ENCODE data around the gene BRD9.
"Not testable (repeated sequence)": the region's sequence is repeated elsewhere in the genome, so short reads cannot be mapped to it uniquely, and the experiment has no call there.

Gene BRD9

DNA sequence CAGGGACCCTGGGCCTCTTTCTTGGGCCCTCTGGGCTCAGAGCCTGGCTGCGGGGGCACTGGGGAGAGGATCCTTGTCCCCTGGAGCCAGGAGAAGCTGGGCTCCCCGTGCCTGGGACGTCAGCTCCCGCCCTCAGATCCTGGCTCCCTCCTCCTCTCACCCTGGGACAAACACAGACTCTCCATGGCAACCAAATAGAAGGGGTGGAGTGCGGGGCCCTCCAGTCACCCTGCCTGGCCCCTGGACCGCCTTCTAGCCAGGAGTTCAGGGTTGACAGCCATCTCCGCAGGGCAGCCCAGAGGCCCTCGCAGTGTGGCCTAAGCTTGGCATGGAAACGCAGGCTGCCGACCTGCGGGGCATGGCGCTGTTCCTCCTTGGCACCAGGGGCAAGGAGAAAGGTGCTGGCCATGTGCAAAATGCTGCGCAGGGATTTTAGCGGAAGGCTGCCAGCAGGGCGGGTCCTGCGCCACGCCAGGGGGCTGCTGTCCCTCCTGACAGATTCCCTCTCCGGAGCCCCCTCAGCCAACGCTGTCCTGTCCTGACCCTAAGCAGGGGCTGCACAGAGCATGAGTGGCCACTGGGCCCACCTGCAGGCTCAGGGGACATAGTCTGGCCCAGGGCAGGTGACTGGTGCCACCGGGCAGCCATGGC, 42.8 kb downstream of the BRD9 start:
- H3K4me3 ChIP-seq (ENCODE audit: low read depth in 1 of 2, low read length in 1 of 2) = no peak overlapping the region

GRCh38 chr5:848671-849111, 43.9 kb downstream of the BRD9 start:
- Histone ChIP-seq H3K36me3 (no peaks in the 10 kb centered on the region), H3K27ac (no peak overlapping the region), H3K4me1 (ENCODE audit: control insufficient read depth in 1 of 2, insufficient read depth in 1 of 2, low read depth in 1 of 2, low read length in 1 of 2) (no peaks in the 10 kb centered on the region), H3K4me3 (ENCODE audit: low read depth in 1 of 2, low read length in 1 of 2) (no peak overlapping the region), H3K9me3 (no peaks in the 10 kb centered on the region), H3K27me3 (no peaks in the 10 kb centered on the region)
- no peak for TF ChIP-seq CTCF (IDR thresholded peaks at IDR 0.05)

More for the DNA sequence above, 42.8 kb downstream of the BRD9 start:
- H3K36me3 ChIP-seq = no peaks in the 10 kb centered on the region
- no peaks in the 10 kb centered on the region for H3K4me1 ChIP-seq (ENCODE audit: control insufficient read depth in 1 of 2, insufficient read depth in 1 of 2, low read depth in 1 of 2, low read length in 1 of 2)
- no peak for TF ChIP-seq CTCF (IDR thresholded peaks at IDR 0.05)
- H3K27me3 ChIP-seq = no peaks in the 10 kb centered on the region
- no peaks in the 10 kb centered on the region for H3K9me3 ChIP-seq
- H3K27ac ChIP-seq = no peak overlapping the region

GRCh38 chr5:847736-848135, 44.9 kb downstream of the BRD9 start:
- not testable (repeated sequence) for H3K27me3 ChIP-seq; H3K36me3 ChIP-seq; H3K9me3 ChIP-seq; H3K27ac ChIP-seq; H3K4me3 ChIP-seq (ENCODE audit: low read depth in 1 of 2, low read length in 1 of 2); H3K4me1 ChIP-seq (ENCODE audit: control insufficient read depth in 1 of 2, insufficient read depth in 1 of 2, low read depth in 1 of 2, low read length in 1 of 2)

DNA sequence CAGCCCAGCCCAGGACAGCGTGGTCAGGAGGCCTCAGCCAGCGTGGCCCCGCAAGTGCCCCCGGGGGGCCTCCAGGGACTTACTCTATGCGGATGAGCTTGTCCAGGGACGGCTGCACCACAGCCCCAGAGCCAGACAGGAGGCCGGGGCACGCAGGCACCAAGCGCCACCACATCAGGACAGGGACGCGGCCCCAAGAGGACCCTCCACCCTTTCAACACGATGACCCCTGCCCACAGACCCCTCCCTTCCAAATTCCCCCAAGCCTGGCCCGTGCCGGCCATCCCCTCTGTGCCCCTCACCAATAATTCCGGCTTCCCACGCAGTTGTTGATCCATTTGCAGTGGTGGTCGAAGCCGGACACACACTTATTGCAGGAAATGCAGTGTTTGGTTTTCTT, 45.4 kb downstream of the BRD9 start:
- not testable (repeated sequence) for H3K27ac ChIP-seq; H3K4me3 ChIP-seq (ENCODE audit: low read depth in 1 of 2, low read length in 1 of 2); H3K36me3 ChIP-seq; H3K9me3 ChIP-seq; H3K27me3 ChIP-seq; H3K4me1 ChIP-seq (ENCODE audit: control insufficient read depth in 1 of 2, insufficient read depth in 1 of 2, low read depth in 1 of 2, low read length in 1 of 2)

DNA sequence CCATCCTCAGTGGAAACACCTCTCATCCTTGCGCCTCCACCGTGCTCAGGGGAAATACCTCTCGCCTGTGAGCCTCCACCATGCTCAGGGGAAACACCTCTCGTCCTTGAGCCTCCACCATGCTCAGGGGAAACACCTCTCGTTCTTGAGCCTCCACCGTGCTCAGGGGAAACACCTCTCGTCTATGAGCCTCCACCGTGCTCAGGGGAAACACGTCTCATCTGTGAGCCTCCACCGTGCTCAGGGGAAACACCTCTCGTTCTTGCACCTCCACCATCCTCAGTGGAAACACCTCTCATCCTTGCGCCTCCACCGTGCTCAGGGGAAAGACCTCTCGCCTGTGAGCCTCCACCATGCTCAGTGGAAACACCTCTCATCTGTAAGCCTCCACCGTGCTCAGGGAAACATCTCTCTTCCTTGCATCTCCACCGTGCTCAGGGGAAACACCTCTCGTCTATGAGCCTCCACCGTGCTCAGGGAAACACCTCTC, 46.0 kb downstream of the BRD9 start:
- not testable (repeated sequence) for H3K4me3 ChIP-seq (ENCODE audit: low read depth in 1 of 2, low read length in 1 of 2); H3K4me1 ChIP-seq (ENCODE audit: control insufficient read depth in 1 of 2, insufficient read depth in 1 of 2, low read depth in 1 of 2, low read length in 1 of 2); H3K27me3 ChIP-seq; H3K27ac ChIP-seq; H3K9me3 ChIP-seq; H3K36me3 ChIP-seq

GRCh38 chr5:845676-846601, 46.7 kb downstream of the BRD9 start:
- not testable (repeated sequence) for H3K27me3 ChIP-seq; H3K36me3 ChIP-seq; H3K9me3 ChIP-seq; H3K4me3 ChIP-seq (ENCODE audit: low read depth in 1 of 2, low read length in 1 of 2); H3K4me1 ChIP-seq (ENCODE audit: control insufficient read depth in 1 of 2, insufficient read depth in 1 of 2, low read depth in 1 of 2, low read length in 1 of 2); H3K27ac ChIP-seq

DNA sequence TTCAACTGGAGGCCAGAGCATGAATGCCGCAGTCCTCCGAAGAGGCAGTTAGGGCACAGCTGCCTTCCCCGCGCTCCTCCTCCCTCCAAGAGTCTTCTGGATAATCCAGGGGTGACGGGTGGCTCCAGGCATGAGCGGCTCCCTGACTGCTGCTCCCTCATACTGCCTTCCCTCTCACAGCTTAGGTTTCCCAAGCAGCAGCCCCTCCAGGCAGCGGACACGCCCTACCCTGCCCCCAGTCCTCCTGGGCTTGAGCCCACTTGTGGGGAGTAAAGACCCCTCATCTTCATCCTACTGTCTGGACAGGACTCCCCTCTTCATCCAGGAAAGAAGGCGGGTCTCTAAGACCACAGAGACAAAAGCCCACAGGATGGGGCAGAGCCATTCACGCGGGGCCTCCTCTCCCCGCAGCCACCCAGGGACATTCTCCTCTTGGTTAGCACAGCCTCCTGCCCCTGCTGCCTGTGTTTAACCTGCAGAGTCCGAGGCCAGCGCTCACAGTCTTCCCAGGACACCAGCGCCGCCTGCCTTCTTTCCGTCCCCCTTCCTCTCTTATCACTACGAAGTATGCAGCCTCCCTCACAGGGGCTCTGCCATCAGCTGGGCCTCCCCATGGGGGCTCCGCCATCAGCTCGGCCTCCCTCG, 47.4 kb downstream of the BRD9 start:
- H3K36me3 ChIP-seq; H3K9me3 ChIP-seq; H3K4me3 ChIP-seq (ENCODE audit: low read depth in 1 of 2, low read length in 1 of 2); H3K27me3 ChIP-seq; H3K4me1 ChIP-seq (ENCODE audit: control insufficient read depth in 1 of 2, insufficient read depth in 1 of 2, low read depth in 1 of 2, low read length in 1 of 2); H3K27ac ChIP-seq: not testable (repeated sequence)

DNA sequence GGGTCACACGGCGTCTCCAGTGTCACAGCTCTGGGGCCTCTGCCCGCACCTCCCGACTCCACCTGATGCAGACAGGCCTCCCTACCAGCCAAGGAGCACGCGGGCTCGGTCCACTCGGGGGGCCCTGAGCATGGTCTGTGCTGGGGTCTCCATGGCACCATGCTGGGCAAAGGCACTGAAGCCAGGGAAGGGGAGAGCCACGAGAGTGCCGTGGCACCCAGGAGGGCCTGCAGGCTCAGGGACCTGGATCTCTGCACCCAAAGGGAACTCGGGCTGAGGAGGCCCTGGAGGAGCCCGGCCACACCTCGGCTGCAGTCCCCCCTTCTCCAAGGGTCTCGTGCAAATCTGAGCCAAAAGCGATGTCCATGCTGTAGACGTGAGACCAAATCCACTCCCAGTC, 48.2 kb downstream of the BRD9 start:
- not testable (repeated sequence) for H3K27ac ChIP-seq; H3K27me3 ChIP-seq; H3K4me3 ChIP-seq (ENCODE audit: low read depth in 1 of 2, low read length in 1 of 2); H3K4me1 ChIP-seq (ENCODE audit: control insufficient read depth in 1 of 2, insufficient read depth in 1 of 2, low read depth in 1 of 2, low read length in 1 of 2); H3K9me3 ChIP-seq; H3K36me3 ChIP-seq

DNA sequence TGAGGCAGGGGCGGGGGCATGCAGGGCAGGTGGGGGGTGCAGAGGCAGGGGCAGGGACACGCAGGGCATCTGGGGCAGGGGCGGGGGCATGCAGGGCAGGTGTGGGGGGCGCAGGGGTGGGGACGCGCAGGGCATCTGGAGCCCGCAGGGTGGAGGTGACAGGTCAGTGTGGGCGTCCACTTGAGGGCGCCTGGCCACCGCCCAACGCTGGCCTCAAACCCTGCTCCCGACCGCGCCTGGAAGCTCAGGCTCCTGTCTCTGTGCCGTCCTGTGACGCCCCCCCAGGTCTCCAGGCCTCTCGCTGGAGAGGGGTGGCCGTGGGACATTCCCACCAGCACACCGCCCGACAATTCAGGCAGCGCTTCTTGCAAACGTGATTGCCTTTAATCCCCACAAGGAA, 48.7 kb downstream of the BRD9 start:
- H3K4me1 ChIP-seq (ENCODE audit: control insufficient read depth in 1 of 2, insufficient read depth in 1 of 2, low read depth in 1 of 2, low read length in 1 of 2); H3K9me3 ChIP-seq; H3K27ac ChIP-seq; H3K27me3 ChIP-seq; H3K36me3 ChIP-seq; H3K4me3 ChIP-seq (ENCODE audit: low read depth in 1 of 2, low read length in 1 of 2): not testable (repeated sequence)

- H3K4me3 ChIP-seq (ENCODE audit: low read depth in 1 of 2, low read length in 1 of 2); H3K9me3 ChIP-seq; H3K27me3 ChIP-seq; H3K36me3 ChIP-seq; H3K4me1 ChIP-seq (ENCODE audit: control insufficient read depth in 1 of 2, insufficient read depth in 1 of 2, low read depth in 1 of 2, low read length in 1 of 2); H3K27ac ChIP-seq: not testable (repeated sequence)
These were observed 49.2 kb downstream of the BRD9 start for GRCh38 chr5:843371-843770.

- not testable (repeated sequence) for H3K9me3 ChIP-seq; H3K4me3 ChIP-seq (ENCODE audit: low read depth in 1 of 2, low read length in 1 of 2); H3K27me3 ChIP-seq; H3K4me1 ChIP-seq (ENCODE audit: control insufficient read depth in 1 of 2, insufficient read depth in 1 of 2, low read depth in 1 of 2, low read length in 1 of 2); H3K36me3 ChIP-seq; H3K27ac ChIP-seq
These were observed 50.0 kb downstream of the BRD9 start for GRCh38 chr5:842402-843221.
